Caco-2 (cell line): ENCODE measurements around the gene NKG7. TPM values are rescaled to one million over a fixed set of nuclear protein-coding genes. Genes with fewer than 3 reads are reported as not detected.
"Not testable (repeated sequence)": the region's sequence is repeated elsewhere in the genome, so short reads cannot be mapped to it uniquely, and the experiment has no call there.

Experiments used
- BruUV-seq: library from RNA; stranded (reverse); fragments of 400-500 nt; replicated peaks from 2 replicates; lab custom pipeline; 2021; lab: Mats Ljungman, UMichigan
- CTCF ChIA-PET: fragments of 300-600 bp; sonication (Branson Sonifier 250); formaldehyde crosslinking; loops from one replicate; lab custom pipeline; 2022; ENCODE audit warnings: antibody characterized with exemption; lab: Charles Lee
- POLR2A ChIA-PET: fragments of 300-600 bp; sonication (Branson Sonifier 250); formaldehyde crosslinking; loops from one replicate; lab custom pipeline; 2022; ENCODE audit warnings: antibody characterized with exemption; lab: Charles Lee
- DNase-seq, 2 experiments: peaks; one replicate each; pipeline versions ENCODE4 v3.0.0 to v3.0.0-alpha.2; 2020 to 2022
- H3K27me3 ChIP-seq: replicated peaks from 2 replicates; pipeline ENCODE4 v1.6.0; 2011; ENCODE audit warnings: low read length; ENCODE audit not compliant: control insufficient read depth, insufficient read depth
- H3K36me3 ChIP-seq: 2 replicates; pipeline ENCODE4 v1.5.1; 2011; ENCODE audit warnings: low read length; ENCODE audit not compliant: control insufficient read depth, insufficient read depth
- H3K4me1 ChIP-seq: fragments of 250-450 bp; sonication (Bioruptor Pico); 2 replicates; pipeline ENCODE4 v1.5.1; 2020; ENCODE audit warnings: mild to moderate bottlenecking
- H3K4me3 ChIP-seq: 2 replicates; pipeline ENCODE4 v1.5.1; 2011; ENCODE audit warnings: low read depth, mild to moderate bottlenecking, control low read depth, low read length
- H3K9me3 ChIP-seq: fragments of 250-450 bp; sonication (Bioruptor Pico); 2 replicates; pipeline ENCODE4 v1.5.1; 2020; ENCODE audit warnings: mild to moderate bottlenecking, moderate library complexity
- H3K27ac Mint-ChIP-seq: one replicate; pipeline ENCODE4 v1.8.0; 2022; ENCODE audit warnings: mixed read lengths; ENCODE audit not compliant: unreplicated experiment
- H3K27me3 Mint-ChIP-seq: one replicate; pipeline ENCODE4 v1.8.0; 2022; ENCODE audit warnings: mixed read lengths; ENCODE audit not compliant: insufficient read depth, unreplicated experiment
- H3K36me3 Mint-ChIP-seq: one replicate; pipeline ENCODE4 v1.8.0; 2022; ENCODE audit warnings: mild to moderate bottlenecking, mixed read lengths; ENCODE audit not compliant: insufficient read depth, unreplicated experiment
- H3K4me1 Mint-ChIP-seq: one replicate; pipeline ENCODE4 v1.8.0; 2022; ENCODE audit warnings: low read depth, mixed read lengths; ENCODE audit not compliant: unreplicated experiment
- H3K4me3 Mint-ChIP-seq: one replicate; pipeline ENCODE4 v1.8.0; 2022; ENCODE audit warnings: mild to moderate bottlenecking, moderate library complexity, mixed read lengths; ENCODE audit not compliant: unreplicated experiment
- H3K9me3 Mint-ChIP-seq: one replicate; pipeline ENCODE4 v1.8.0; 2022; ENCODE audit warnings: mixed read lengths; ENCODE audit not compliant: unreplicated experiment
- intact Hi-C: fragments of 100-400 bp; cut with micrococcal nuclease; formaldehyde crosslinking; loops from one replicate; pipeline ENCODE4 v1.10.0; 2022; ENCODE audit not compliant: unreplicated experiment
- total RNA-seq: library from RNA; stranded (reverse); gene quantifications from 2 replicates; pipeline ENCODE4 v1.2.3, GENCODE V29; 2022
- TF ChIP-seq, protein P1 (sequence below), 2 experiments: fragments of 200-600 bp in 1 of 2; IDR thresholded peaks; 1 replicate in 1 of 2; 2 replicates in 1 of 2; pipeline versions ENCODE4 v1.5.1 to v1.8.0; 2011 to 2022; ENCODE audit warnings: antibody characterized with exemption in 1 of 2, control low read depth in 1 of 2, inconsistent platforms in 1 of 2, low read depth in 1 of 2, low read length in 1 of 2, mild to moderate bottlenecking in 1 of 2, moderate library complexity in 1 of 2; ENCODE audit not compliant: insufficient read depth in 1 of 2, severe bottlenecking in 1 of 2, unreplicated experiment in 1 of 2

The NKG7 gene
- total RNA-seq, 1 experiment from 2014 or later = not detected

DNA sequence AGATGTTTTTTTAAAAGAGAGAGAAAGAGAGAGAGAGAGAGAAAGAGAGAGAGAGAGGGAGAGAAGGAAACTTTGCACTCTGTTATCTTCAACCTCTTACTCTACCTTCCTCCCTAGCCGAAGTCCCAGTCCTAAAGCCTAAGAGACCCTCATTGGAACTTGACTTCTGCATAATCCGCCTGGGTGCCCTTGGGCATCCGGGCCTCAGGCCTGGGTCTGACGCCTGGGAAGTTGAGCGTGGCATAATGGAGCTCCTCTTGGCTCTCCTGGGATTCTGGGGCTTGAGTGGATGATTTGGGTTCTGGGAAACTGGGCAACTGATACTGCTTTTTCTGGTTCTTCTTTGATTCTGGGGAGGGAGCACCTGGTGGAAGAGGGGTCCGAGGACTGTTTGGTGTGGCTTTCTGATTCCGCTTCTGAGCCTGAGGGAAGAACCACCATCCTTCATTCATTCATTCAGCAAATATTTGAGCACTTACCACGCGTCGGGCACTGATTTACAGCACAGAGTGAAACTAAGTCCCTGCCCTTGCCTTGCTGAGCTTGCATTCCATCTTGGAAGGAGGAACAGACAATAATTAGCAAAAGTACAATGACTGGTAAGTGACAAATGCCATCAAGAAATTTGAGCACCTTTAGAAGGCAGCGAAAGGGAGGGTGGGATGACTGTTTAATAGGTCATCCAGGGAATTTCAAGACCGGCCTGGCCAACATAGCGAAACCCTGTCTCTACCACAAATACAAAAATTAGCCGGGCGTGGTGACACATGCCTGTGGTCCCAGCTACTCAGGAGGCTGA is 38.7 kb upstream of the NKG7 start:
- Histone ChIP-seq H3K36me3 (no peaks in the 10 kb centered on the region), H3K4me1 (no peaks in the 10 kb centered on the region), H3K4me3 (no peak overlapping the region), H3K9me3 (no peaks in the 10 kb centered on the region), H3K27me3 (no peaks in the 10 kb centered on the region)
- ChIA-PET CTCF (no interaction called here), POLR2A (no interaction called here)
- peaks cover 10% of the 10 kb centered on the region for H3K27me3 Mint-ChIP-seq
- no peaks in the 10 kb centered on the region for H3K4me1 Mint-ChIP-seq
- no peaks in the 10 kb centered on the region for H3K9me3 Mint-ChIP-seq
- TF ChIP-seq, protein P1, sequence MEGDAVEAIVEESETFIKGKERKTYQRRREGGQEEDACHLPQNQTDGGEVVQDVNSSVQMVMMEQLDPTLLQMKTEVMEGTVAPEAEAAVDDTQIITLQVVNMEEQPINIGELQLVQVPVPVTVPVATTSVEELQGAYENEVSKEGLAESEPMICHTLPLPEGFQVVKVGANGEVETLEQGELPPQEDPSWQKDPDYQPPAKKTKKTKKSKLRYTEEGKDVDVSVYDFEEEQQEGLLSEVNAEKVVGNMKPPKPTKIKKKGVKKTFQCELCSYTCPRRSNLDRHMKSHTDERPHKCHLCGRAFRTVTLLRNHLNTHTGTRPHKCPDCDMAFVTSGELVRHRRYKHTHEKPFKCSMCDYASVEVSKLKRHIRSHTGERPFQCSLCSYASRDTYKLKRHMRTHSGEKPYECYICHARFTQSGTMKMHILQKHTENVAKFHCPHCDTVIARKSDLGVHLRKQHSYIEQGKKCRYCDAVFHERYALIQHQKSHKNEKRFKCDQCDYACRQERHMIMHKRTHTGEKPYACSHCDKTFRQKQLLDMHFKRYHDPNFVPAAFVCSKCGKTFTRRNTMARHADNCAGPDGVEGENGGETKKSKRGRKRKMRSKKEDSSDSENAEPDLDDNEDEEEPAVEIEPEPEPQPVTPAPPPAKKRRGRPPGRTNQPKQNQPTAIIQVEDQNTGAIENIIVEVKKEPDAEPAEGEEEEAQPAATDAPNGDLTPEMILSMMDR (IDR thresholded peaks at IDR 0.05; ENCODE audit: insufficient read depth in 1 of 2, low read depth in 1 of 2, low read length in 1 of 2, severe bottlenecking in 1 of 2, unreplicated experiment in 1 of 2) = no peak
- no peak overlapping the region for H3K4me3 Mint-ChIP-seq
- no peaks in the 10 kb centered on the region for H3K36me3 Mint-ChIP-seq
- no peak overlapping the region for H3K27ac Mint-ChIP-seq
- no TSS peak for BruUV-seq
- intact Hi-C loops = no loop called here
- DNase-seq = no peak

DNA sequence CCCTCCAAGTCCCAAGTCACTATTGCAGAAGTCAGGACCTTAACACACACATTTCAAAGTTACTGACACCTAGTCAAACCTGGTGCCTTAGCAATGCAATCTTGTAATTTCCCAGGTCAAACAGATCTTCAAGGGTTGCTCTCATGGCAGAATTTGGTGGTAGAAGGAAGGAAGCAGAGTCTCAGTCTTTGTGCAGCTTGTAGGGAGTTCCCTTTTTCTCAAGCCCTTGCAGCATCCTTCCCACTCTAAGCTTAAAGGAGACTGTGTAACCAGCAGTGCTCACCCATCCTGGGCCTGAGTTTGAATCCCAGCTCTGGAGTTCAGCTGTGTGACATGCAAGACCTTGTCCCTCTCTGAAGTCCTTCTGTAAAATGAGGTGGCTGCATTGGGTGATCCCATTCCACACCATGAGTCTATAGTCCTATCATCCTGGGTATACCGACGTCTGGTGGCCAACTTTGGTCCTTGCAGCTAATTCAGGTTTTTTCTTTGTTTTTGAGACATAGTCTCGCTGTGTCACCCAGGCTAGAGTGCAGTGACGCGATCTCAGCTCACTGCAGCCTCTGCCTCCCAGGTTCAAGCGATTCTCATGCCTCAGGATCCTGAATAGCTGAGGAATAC is 35.2 kb upstream of the NKG7 start:
- Histone ChIP-seq H3K4me3 (no peak overlapping the region), H3K36me3 (no peaks in the 10 kb centered on the region), H3K4me1 (no peaks in the 10 kb centered on the region), H3K9me3 (peaks cover 4% of the 10 kb centered on the region), H3K27me3 (no peaks in the 10 kb centered on the region)
- TF ChIP-seq, protein P1 (IDR thresholded peaks at IDR 0.05; ENCODE audit: insufficient read depth in 1 of 2, low read depth in 1 of 2, low read length in 1 of 2, severe bottlenecking in 1 of 2, unreplicated experiment in 1 of 2) = peak; percentile 71 to 73
- Mint-ChIP-seq H3K36me3 (peaks cover 6% of the 10 kb centered on the region), H3K4me1 (no peaks in the 10 kb centered on the region), H3K27ac (no peak overlapping the region), H3K27me3 (peaks cover 3% of the 10 kb centered on the region), H3K9me3 (peaks cover 14% of the 10 kb centered on the region), H3K4me3 (no peak overlapping the region)
- peak; percentile 55 to 67 for DNase-seq
- intact Hi-C loops = loop anchor here (1.0 kb wide), 1 partner anchor 68 kb away; no protein-coding TSS in a partner anchor
- BruUV-seq = no TSS peak
- POLR2A ChIA-PET = interaction anchor here (1.1 kb wide), 1 partner anchor 53 kb away, joined by 3 read pairs; no protein-coding TSS in a partner anchor
- CTCF ChIA-PET = interaction anchor here (0.9 to 1.9 kb wide), 7 partner anchors 11 to 71 kb away, joined by 3 to 20 read pairs (median 4); partner anchors contain the start of gene VSIG10L

GRCh38 chr19:51402117-51402516 is 29.7 kb upstream of the NKG7 start:
- peaks cover 28% of the 10 kb centered on the region for H3K9me3 Mint-ChIP-seq
- ChIA-PET POLR2A (no interaction called here), CTCF (interaction anchor here (1.1 kb wide), 1 partner anchor 8 kb away, joined by 3 read pairs; no protein-coding TSS in a partner anchor)
- intact Hi-C loops = no loop called here
- Histone ChIP-seq H3K9me3 (peaks cover 11% of the 10 kb centered on the region), H3K4me3 (no peak overlapping the region), H3K4me1 (no peaks in the 10 kb centered on the region), H3K27me3 (no peaks in the 10 kb centered on the region), H3K36me3 (no peaks in the 10 kb centered on the region)
- peaks cover 6% of the 10 kb centered on the region for H3K36me3 Mint-ChIP-seq
- no peaks in the 10 kb centered on the region for H3K27me3 Mint-ChIP-seq
- H3K27ac Mint-ChIP-seq = no peak overlapping the region
- H3K4me3 Mint-ChIP-seq = no peak overlapping the region
- BruUV-seq = no TSS peak
- DNase-seq = no peak
- H3K4me1 Mint-ChIP-seq = no peaks in the 10 kb centered on the region
- TF ChIP-seq, protein P1 (IDR thresholded peaks at IDR 0.05; ENCODE audit: insufficient read depth in 1 of 2, low read depth in 1 of 2, low read length in 1 of 2, severe bottlenecking in 1 of 2, unreplicated experiment in 1 of 2) = no peak

GRCh38 chr19:51399936-51400335 is 27.5 kb upstream of the NKG7 start:
- BruUV-seq, H3K4me1 Mint-ChIP-seq, H3K36me3 Mint-ChIP-seq, H3K4me3 Mint-ChIP-seq, DNase-seq, H3K27me3 ChIP-seq, intact Hi-C loops, H3K27ac Mint-ChIP-seq, H3K36me3 ChIP-seq, H3K9me3 ChIP-seq, POLR2A ChIA-PET, H3K4me1 ChIP-seq, H3K4me3 ChIP-seq, H3K27me3 Mint-ChIP-seq: not testable (repeated sequence)
- CTCF ChIA-PET = interaction anchor here (0.7 kb wide), 1 partner anchor 257 kb away, joined by 4 read pairs; no protein-coding TSS in a partner anchor
- H3K9me3 Mint-ChIP-seq = peaks cover 28% of the 10 kb centered on the region
